ENCODE measurements around the gene SLC41A3. TPM values are rescaled to one million over a fixed set of nuclear protein-coding genes. Genes with fewer than 3 reads are reported as not detected.
"Not testable (repeated sequence)": the region's sequence is repeated elsewhere in the genome, so short reads cannot be mapped to it uniquely, and the experiment has no call there.

Gene SLC41A3
- total RNA-seq, 2 donors from 2014 or later: 44.7 to 49.0 TPM

DNA sequence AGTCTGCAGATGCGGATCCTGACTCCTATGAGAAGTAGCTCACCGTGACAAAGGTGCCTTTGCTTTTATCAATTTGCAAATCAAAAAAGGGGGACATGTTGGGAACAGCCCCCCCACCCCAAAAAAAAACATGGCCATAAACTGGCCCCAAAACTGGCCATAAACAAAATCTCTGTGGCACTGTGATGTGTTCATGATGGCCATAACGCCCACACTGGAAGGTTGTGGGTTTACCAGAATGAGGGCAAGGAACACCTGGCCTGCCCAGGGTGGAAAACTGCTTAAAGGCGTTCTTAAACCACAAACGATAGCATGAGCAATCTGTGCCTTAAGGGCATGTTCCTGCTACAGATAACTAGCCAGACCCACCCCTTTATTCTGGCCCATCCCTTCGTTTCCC lies 12.3 kb upstream of the SLC41A3 start:
- intact Hi-C loops (cut with DNase I); DNase-seq (ENCODE audit: low spot score): not testable (repeated sequence)

DNA sequence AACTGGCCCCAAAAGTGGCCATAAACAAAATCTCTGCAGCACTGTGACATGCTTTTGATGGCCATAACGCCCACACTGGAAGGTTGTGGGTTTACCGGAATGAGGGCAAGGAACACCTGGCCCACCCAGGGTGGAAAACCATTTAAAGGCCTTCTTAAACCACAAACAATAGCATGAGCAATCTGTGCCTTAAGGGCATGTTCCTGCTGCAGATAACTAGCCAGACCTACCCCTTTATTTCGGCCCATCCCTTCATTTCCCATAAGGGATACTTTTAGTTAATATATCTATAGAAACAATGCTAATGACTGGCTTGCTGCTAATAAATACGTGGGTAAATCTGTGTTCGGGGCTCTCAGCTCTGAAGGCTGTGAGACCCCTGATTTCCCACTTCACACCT lies 8.2 kb upstream of the SLC41A3 start:
- DNase-seq (ENCODE audit: low spot score); intact Hi-C loops (cut with DNase I): not testable (repeated sequence)

DNA sequence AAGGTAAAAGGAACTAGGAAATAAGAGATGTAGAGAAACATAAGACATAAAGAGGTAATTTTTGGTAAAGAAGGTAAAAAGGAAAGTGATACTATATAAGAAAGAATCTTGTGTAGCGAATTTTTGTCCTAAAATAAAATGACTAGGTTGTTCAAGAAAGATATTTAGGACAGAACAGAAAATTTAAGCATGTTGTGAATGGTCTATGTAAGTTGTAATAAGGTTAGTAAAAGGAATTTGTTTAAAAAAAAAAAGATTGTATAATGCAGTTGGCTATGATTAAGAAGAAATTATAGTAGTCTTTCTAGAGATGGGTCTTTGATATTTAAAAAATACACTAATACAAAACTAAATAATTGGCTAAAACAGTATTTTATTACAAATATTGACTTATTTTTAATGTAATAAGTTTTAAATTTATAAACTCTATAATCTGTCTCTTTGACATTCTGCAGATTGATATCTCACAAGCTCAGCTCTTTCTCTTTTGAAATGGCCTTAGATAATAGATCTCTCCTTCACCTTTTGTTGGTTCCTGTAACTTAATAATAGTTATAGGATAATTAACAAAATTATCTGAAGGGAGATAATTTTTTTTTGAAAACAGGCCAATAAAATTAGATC lies 3.7 kb upstream of the SLC41A3 start:
- no peak for DNase-seq (ENCODE audit: low spot score)
- intact Hi-C loops (cut with DNase I): no loop called here

DNA sequence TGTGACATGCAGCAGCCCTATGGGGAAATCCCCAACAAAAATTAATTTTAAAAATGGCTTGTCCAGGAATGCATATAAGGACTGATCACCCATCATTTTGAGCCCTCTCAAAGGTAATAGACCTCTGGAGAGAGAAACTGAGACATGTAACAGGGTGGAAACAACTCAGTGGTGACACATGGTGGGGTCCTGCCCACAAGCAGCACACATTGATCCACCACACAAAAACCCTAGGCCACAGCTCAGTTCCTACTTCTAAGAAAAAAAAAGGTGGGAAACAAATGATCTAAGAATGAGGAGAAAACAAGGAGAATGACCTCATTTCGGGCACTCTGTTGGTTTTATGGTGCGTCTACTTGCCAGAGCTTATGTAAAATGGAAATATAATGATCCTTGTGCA lies 1.9 kb upstream of the SLC41A3 start:
- no peak for DNase-seq (ENCODE audit: low spot score)
- intact Hi-C loops (cut with DNase I): no loop called here

DNA sequence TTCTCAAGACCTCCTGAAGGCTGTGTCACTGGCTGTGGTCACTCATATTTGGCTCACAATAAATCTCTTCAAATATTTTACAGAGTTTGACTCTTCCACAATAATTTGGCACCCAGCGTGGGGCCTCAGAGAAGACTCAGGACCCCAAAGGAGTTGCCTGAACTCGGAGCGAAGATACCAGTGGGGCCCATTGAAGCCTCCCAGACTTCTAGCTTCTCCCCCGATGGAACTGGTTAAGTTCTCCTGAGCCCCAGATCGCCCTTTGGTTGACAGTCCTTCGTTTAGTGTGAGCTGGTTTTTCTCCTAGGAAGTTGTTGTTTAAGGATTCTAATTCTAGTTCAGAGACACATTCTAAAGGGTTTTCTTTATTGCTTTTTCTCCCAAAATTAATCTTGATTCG lies 1.4 kb upstream of the SLC41A3 start:
- DNase-seq (ENCODE audit: low spot score): no peak
- intact Hi-C loops (cut with DNase I): no loop called here

DNA sequence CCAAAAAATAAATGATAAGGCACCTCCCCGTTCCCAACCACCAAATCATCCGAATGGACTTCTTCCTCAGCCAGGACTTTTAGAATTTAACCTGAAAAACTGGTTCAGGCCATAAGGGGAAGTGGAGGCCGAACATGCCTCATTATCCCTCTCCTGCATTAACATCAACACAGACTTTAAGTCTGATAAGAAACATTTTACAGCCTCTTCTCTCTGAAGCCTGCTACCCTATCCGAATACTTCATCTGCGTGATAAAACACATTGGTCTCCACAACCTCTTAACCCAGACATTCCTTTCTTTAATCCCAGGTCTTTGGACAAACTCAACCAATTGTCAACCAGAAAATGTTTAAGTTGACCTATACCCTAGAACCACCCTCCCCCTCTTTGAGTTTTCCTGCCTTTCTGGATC lies 850 bp upstream of the SLC41A3 start:
- intact Hi-C loops (cut with DNase I): no loop called here
- no peak for DNase-seq (ENCODE audit: low spot score)

DNA sequence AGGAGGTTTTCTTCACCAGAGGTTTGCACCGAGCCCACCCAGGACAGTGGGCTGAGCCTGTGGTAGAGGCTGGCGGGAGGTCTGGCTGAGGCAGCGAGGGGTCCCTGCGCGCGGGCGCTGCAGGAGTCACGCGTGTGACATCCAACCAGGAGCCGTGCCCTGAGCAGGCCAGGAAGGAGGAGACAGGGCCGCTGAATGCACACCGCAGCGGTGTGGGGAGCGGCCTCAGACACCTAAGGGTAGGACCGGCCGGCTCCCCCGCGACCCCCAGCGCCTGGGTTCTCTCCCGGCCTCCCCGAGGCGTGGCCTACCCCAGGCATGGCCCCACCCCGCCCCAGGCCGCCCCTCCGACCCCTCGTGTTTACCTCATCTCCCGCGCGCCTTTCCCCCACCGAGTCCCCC lies 412 bp downstream of the SLC41A3 start:
- intact Hi-C loops (cut with DNase I): no loop called here
- no peak for DNase-seq (ENCODE audit: low spot score)

DNA sequence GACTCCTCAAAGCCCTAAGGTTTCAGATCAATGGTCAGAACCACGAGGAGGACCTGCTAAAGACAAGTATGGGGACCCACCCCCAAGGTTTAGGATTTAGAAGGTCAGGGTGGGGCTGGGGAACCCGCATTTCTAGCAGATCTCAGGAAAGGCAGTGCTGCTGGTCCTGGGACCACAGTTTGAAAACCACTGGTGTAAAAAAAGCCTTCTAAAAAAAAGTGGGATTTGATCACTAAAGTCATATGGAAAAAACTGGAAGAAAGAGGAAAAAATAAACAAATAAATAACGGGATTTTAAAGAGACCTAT lies 832 bp downstream of the SLC41A3 start:
- intact Hi-C loops (cut with DNase I): no loop called here
- DNase-seq (ENCODE audit: low spot score): no peak

DNA sequence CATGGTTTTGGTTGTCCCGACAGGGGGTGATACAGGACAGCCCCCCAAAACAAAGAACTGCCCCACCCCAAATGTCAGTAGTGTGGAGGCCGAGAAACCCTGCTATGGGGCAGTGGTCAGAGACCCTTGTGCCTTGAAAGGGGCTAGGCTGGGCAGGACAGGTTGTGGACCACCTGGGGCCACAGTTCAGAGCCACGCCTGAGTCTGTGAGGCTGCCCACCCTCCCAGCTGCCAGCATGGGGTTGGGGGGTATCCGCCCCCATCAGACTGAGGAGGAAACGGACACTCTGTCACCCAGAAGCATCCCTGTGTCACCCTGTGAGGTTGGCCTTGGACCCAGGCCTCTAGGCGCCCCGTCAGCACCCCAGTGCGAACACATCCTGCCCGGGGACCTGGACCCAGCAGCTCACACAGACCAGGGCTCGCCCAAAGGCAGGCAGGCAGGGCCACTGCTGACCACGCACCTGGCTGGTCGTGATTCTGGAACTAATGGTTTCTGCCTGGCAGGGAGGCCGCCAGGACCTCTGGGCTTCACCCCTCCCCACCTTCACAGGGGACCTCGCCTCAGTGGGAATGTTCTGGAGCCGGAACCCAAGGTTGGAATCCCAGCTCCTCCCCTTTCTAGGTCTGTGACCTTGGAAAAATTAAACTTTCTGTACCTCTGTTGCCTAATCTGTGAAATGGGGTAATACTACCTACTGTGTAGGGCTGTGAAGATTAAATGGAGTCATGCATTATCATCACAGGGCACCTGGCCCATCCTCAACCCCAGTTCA lies 1.4 kb downstream of the SLC41A3 start:
- intact Hi-C loops (cut with DNase I): no loop called here
- DNase-seq (ENCODE audit: low spot score): no peak

DNA sequence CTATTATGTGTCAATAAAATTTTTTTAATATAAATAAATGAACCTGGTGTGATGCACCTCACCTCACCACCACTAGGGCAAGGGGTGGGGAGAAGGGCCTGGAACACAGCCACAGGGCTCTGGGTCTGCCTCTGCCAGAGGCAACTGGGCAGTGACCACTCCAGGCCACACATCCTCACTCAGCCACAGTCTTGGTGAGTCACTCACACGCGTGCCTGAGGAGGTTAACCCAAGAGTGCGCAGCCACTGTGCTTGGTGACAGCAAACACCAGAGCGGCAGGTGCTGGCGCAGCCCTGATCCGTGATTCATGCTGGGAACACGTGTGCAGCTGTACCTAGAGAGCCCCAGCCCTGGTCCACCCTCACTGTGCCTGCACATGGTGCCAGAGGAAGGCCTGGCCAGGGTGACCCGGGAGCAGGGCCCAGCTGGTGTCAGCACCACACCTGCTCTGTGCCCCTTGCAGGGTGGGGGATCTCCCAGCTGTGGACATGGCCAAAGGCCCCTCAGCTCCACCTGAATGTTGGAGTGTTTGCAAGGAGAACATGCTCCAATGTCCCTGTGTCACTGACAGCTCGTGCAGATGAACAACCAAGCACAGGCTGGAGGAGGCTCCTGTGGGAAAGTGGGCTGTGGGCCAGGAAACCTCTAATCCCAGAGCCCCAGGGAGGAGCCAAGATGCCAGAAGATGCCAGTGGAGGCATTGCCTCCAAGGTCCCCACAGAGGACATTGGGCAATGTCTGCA lies 2.1 kb downstream of the SLC41A3 start:
- intact Hi-C loops (cut with DNase I): no loop called here
- DNase-seq (ENCODE audit: low spot score): no peak

DNA sequence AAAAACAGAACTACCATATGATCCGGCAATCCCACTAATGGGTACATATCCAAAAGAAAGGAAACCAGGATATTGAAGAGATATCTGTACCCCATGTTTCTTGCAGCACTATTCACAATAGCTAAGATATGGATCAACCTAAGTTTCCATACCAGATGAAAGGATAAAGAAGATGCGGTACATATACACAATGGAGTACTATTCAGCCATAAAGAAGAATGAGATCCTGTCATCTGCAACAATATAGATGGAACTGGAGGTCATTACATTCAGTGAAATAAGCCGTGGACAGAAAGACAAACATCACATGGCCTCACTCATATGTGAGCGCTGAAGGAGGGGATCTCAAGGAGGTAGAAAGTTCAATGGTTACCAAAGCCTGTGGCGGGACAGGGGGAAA lies 3.0 kb downstream of the SLC41A3 start:
- intact Hi-C loops (cut with DNase I): no loop called here
- no peak for DNase-seq (ENCODE audit: low spot score)

DNA sequence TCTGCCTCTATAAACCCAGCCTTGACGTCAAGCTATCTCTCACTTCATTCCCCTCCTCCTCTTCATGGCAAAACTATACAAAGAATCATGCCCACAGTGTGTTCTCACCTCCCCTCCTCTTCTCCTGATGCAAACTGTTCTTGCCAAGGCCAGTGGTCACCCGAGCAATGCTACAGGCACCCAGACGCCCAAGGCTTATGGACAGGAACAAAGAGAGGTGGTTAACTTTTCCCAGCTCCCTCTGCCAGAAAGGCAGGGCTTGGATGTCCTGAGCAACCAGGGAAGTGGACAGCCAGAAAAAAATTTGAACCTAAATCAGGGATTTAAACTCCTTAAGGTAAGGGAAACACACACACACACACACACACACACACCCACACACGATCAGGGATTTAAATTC lies 5.1 kb downstream of the SLC41A3 start:
- intact Hi-C loops (cut with DNase I): no loop called here
- DNase-seq (ENCODE audit: low spot score): no peak

DNA sequence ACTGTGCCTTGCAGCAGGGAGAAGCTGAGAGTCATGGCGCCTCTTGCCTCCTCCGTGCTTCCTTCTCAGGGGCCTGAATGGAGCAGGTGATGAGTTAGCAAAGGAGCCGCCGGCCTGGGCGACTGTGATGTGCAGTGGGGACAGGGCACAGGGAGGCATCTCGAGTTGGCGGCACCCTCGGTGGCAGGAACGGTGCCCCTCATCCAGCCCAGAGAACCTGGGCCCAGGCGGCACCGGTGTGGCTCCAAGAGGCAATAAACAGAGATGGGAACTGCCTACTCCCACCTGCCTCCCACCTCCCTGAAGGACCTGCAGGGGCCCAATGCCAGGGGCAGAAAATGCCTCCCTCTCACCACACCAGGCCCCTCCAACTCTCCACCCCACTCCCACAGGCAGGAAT lies 6.2 kb downstream of the SLC41A3 start:
- DNase-seq (ENCODE audit: low spot score): no peak
- intact Hi-C loops (cut with DNase I): loop anchor here in 1 of 2 donors (2.0 kb wide), 1 partner anchor 41 kb away; no protein-coding TSS in a partner anchor

DNA sequence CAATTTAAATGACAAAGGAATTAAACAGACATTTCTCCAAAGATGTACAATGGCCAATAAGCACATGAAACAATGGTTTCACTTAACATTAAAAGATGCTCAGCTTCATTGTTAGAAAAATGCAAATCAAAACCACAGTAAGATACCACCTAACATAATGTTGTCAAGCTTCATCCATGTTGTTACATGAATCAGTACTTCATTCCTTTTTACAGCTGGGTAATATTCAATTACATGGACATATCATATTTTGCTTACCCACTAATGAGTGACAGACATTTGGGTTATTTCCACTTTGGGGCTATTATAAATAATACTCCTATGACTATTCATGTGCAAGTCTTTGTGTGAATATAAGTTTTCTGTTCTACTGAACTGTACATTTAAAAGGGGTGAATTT lies 7.8 kb downstream of the SLC41A3 start:
- intact Hi-C loops (cut with DNase I): loop anchor here in 1 of 2 donors (2.0 kb wide), 1 partner anchor 39 kb away; no protein-coding TSS in a partner anchor

DNA sequence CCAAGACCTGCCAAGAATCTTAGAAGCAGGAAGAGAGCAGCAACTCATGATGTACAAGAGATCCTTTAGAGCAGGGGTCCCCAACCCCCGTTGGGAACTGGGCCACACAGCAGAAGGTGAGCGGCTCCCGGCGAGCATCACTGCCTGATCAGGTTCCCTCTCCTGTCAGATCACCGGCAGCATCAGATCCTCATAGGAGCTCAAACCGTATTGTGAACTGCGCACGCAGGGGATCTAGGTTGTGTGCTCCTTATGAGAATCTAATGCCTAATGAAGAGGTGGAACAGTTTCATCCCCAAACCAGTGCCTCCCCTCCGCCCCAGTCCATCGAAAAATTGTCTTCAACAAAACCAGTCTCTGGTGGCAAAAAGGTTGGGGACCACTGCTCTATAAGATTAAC lies 13.8 kb downstream of the SLC41A3 start:
- DNase-seq (ENCODE audit: low spot score): no peak
- intact Hi-C loops (cut with DNase I): no loop called here

More for the DNA sequence above, 7.8 kb downstream of the SLC41A3 start:
- DNase-seq (ENCODE audit: low spot score): no peak

DNA sequence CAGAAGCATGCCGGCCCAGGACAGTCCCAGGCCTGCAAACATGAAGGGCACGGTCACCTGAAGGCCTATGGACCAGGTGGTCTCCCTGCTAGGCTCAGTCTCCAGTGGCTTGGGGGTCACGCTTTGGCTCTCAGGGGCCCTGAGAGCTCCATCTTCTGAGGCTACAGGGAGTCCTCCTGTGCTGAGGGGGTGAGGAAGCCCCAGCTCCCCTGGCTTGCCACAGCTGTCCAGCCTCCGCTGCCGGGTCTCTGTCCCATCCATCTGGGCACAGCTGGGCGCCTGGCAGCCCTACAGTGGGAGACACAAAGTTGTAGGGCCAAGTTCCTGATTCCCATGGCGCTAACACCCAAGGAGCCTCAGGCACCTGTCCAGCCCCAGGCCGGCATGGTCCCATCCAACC lies 16.0 kb downstream of the SLC41A3 start:
- no peak for DNase-seq (ENCODE audit: low spot score)
- intact Hi-C loops (cut with DNase I): no loop called here

DNA sequence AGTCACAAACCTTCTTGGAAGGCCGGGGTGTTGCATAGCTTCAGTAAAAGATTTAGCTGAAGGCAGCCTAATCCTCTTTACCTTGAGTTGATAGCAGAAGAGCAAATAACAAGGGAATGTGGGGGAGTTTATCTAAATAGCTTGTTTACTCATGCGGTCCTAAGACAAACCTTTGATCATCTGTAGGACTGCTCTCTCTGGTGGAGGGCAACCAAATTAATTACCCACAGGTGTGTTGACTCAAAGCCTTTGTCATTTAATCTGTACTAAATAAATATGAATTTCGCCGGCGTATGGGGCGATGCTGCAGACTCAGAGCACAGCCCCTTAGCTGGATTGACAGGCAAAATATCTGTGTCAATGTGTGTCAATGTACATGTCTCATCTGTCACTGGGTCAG lies 17.2 kb downstream of the SLC41A3 start:
- intact Hi-C loops (cut with DNase I); DNase-seq (ENCODE audit: low spot score): not testable (repeated sequence)

DNA sequence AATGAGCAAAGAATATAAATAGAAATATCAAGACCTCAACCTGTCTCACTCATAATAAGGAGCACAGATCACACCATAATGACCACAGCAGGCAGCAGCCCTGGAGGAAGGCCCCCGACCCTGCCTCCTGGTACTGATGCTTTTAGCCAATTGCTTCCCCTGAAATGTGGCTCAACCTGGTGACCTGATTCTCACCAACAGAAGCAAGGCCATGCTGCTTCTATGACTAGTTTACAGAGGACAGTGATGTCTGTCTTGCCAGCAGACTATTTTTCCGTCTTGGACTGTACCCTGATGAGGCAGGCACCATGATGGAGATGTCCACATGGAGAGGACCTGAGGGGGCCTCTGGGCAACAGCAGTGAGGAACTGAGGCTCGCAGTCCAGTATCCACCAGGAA lies 18.0 kb downstream of the SLC41A3 start:
- intact Hi-C loops (cut with DNase I): no loop called here
- no peak for DNase-seq (ENCODE audit: low spot score)

DNA sequence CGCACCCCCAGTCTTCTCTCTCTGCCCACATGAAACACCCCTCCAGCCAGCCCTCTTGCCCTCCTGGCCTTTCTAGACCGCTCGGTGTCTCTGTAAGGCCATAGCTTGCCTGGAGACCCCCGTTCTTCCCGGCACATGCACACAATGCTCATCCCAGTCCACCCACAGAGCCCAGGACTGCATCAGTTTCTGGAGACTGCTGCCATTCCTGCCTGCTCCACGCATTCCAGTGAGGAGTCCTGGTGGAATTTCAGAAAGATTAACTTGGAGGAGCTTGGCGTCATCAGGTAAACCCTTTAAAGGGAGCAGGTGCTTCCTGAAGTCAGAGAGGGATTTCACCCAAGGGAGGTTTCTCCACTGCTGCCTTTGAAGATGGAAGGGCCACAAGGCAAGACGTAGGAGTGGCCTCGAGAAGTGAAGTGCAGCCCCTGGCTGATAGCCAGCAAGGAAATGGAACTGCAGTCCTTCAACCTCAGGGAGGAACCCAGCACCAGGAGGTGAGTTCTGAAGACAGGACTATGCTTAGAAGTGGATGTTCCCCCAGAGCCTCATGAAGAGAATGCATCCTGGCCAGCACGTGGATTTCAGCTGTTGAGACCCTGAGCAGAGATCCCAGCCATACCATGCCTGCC lies 19.2 kb downstream of the SLC41A3 start:
- intact Hi-C loops (cut with DNase I): no loop called here
- no peak for DNase-seq (ENCODE audit: low spot score)

DNA sequence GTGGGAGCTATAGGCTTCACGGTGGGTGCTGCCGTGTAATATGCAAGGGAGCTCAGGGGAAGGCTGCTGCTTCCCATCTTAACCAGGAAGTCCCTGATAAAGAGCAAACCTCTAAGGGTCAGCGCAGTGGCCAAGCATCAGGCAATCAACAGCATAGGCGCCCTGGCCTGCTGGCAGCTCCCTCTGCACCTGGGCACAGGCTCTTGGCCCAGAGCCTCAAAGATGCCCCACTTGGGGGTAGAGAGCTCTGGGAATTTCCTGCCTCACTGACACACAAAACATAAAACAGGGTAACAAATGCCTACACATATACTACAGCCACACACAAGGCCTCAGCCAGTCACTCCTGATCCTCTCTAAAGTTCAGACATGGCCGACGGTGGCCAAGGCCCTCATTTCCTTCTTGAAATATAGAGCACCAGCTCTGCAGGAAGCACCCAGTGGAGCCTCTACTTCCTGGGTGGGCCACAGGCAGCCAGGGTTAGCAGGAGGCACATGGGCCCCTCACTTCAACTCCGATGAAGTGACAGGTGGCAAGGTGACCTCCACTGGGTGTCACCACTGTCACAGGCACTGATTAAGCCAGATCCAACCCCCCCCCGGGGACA lies 20.5 kb downstream of the SLC41A3 start:
- intact Hi-C loops (cut with DNase I): no loop called here
- DNase-seq (ENCODE audit: low spot score): no peak
